Endothelial cell of umbilical vein (primary cell): ENCODE measurements around the gene GHRHR. TPM values are rescaled to one million over a fixed set of nuclear protein-coding genes. Genes with fewer than 3 reads are reported as not detected.

Experiments
- BruUV-seq: library from RNA; stranded (reverse); fragments of 400-500 nt; replicated peaks from 2 replicates; lab custom pipeline; 2021; lab: Mats Ljungman, UMichigan
- CTCF ChIA-PET: fragments of 300-600, 350-600 bp; sonication (Branson Sonifier 250); formaldehyde crosslinking; loops from one replicate; lab custom pipeline; 2021; ENCODE audit warnings: antibody characterized with exemption, inconsistent platforms; lab: Charles Lee
- POLR2A ChIA-PET: fragments of 300-600, 350-600 bp; sonication (Branson Sonifier 250); formaldehyde crosslinking; loops from one replicate; lab custom pipeline; 2021; ENCODE audit warnings: antibody characterized with exemption, inconsistent platforms; lab: Charles Lee
- DNase-seq: peaks from one replicate; pipeline ENCODE4 v3.0.0-alpha.2; 2011; ENCODE audit warnings: low read depth, low spot score
- FAIRE-seq: peaks from 2 replicates; lab custom pipeline; 2011; peaks lifted over from hg19 to GRCh38; lab: Jason Lieb, UNC
- H2AFZ ChIP-seq: 2 replicates; pipeline ENCODE4 v1.6.0; 2012; ENCODE audit warnings: low read depth, low read length, control low read depth, inconsistent platforms
- H3K27ac ChIP-seq: 2 replicates; pipeline ENCODE4 v1.5.1; 2011; ENCODE audit warnings: low read depth, mild to moderate bottlenecking, control low read depth, low read length, moderate library complexity; ENCODE audit not compliant: insufficient read depth
- H3K27me3 ChIP-seq, 2 experiments: 2 replicates each; pipeline versions ENCODE4 v1.6.0 to v1.6.1; 2011; ENCODE audit warnings: low read length in 2 of 2, mixed read lengths in 1 of 2; ENCODE audit not compliant: control insufficient read depth in 2 of 2, insufficient read depth in 2 of 2
- H3K36me3 ChIP-seq, 2 experiments: 2 replicates in 1 of 2; 3 replicates in 1 of 2; pipeline ENCODE4 v1.5.1; 2011; ENCODE audit warnings: low read length in 2 of 2, mild to moderate bottlenecking in 1 of 2, moderate library complexity in 1 of 2; ENCODE audit not compliant: control insufficient read depth in 2 of 2, insufficient read depth in 2 of 2; ENCODE audit errors: extremely low read depth in 1 of 2
- H3K4me1 ChIP-seq: 3 replicates; pipeline ENCODE4 v1.5.1; 2011; ENCODE audit warnings: mild to moderate bottlenecking, low read length; ENCODE audit not compliant: control insufficient read depth, insufficient read depth; ENCODE audit errors: extremely low read depth
- H3K4me2 ChIP-seq: 2 replicates; pipeline ENCODE4 v1.6.1; 2011; ENCODE audit warnings: low read length, control low read depth, mixed read lengths; ENCODE audit not compliant: insufficient read depth
- H3K4me3 ChIP-seq, 3 experiments: fragments of 200-600 bp in 1 of 3; sonication (generic), shearing (Covaris generic) in 1 of 3; replicated peaks in 1 of 3; 2 replicates each; pipeline ENCODE4 v1.5.1; 2011 to 2016; ENCODE audit warnings: control low read depth in 3 of 3, low read length in 3 of 3, mild to moderate bottlenecking in 2 of 3, inconsistent platforms in 1 of 3, low read depth in 1 of 3, moderate library complexity in 1 of 3; ENCODE audit not compliant: insufficient read depth in 1 of 3
- H3K79me2 ChIP-seq: 2 replicates; pipeline ENCODE4 v1.6.0; 2012; ENCODE audit warnings: low read length, inconsistent platforms; ENCODE audit not compliant: control insufficient read depth, insufficient read depth
- H3K9ac ChIP-seq: replicated peaks from 2 replicates; pipeline ENCODE3; 2011; ENCODE audit warnings: low read length, control low read depth; ENCODE audit not compliant: insufficient read depth; ENCODE audit errors: extremely low read depth
- H3K9me1 ChIP-seq: replicated peaks from 3 replicates; pipeline ENCODE4 v1.6.0; 2011; ENCODE audit warnings: mild to moderate bottlenecking, low read length; ENCODE audit not compliant: control insufficient read depth, insufficient read depth; ENCODE audit errors: extremely low read depth
- H3K9me3 ChIP-seq: replicated peaks from 2 replicates; pipeline ENCODE4 v1.5.1; 2012; ENCODE audit warnings: low read length, inconsistent platforms; ENCODE audit not compliant: control insufficient read depth, insufficient read depth
- H4K20me1 ChIP-seq: replicated peaks from 2 replicates; pipeline ENCODE3; 2011; ENCODE audit warnings: mild to moderate bottlenecking, low read length; ENCODE audit not compliant: control insufficient read depth, insufficient read depth; ENCODE audit errors: extremely low read depth
- CTCF ChIP-seq, 2 donors: IDR thresholded peaks; 1 replicate in 1 of 2; 2 replicates in 1 of 2; pipeline ENCODE4 v1.5.1; 2011; ENCODE audit warnings: low read length in 2 of 2, mild to moderate bottlenecking in 2 of 2, moderate library complexity in 2 of 2, control low read depth in 1 of 2, inconsistent platforms in 1 of 2, low read depth in 1 of 2; ENCODE audit not compliant: insufficient read depth in 1 of 2; ENCODE audit errors: extremely low read depth in 1 of 2
- EZH2 ChIP-seq: IDR thresholded peaks from 2 replicates; pipeline ENCODE4 v1.6.1; 2012; ENCODE audit warnings: borderline replicate concordance, low read depth, mild to moderate bottlenecking, moderate library complexity, low read length, inconsistent platforms; ENCODE audit not compliant: severe bottlenecking
- FOS ChIP-seq: IDR thresholded peaks from 2 replicates; pipeline ENCODE4 v1.6.1; 2011; ENCODE audit warnings: mild to moderate bottlenecking, low read length, moderate library complexity, borderline replicate concordance; ENCODE audit not compliant: insufficient read depth
- GATA2 ChIP-seq: IDR thresholded peaks from 2 replicates; pipeline ENCODE4 v1.7.0; 2011; ENCODE audit warnings: low read depth, mild to moderate bottlenecking, moderate library complexity, mixed read lengths, low read length; ENCODE audit not compliant: insufficient read length, insufficient read depth
- JUN ChIP-seq: IDR thresholded peaks from 2 replicates; pipeline ENCODE4 v1.6.1; 2011; ENCODE audit warnings: borderline replicate concordance, low read depth; ENCODE audit not compliant: insufficient read length, insufficient read depth
- MAX ChIP-seq: IDR thresholded peaks from 2 replicates; pipeline ENCODE4 v1.6.1; 2011; ENCODE audit not compliant: insufficient read depth, insufficient read length
- MYC ChIP-seq: IDR thresholded peaks from one replicate; pipeline ENCODE4 v1.6.1; 2011; ENCODE audit warnings: mild to moderate bottlenecking, low read depth, low read length
- POLR2A ChIP-seq: IDR thresholded peaks from 2 replicates; pipeline ENCODE4 v1.6.1; 2012; ENCODE audit warnings: low read depth, mild to moderate bottlenecking, control low read depth, low read length
- POLR2AphosphoS5 ChIP-seq: IDR thresholded peaks from 2 replicates; pipeline ENCODE4 v1.6.1; 2012; ENCODE audit warnings: low read depth, mild to moderate bottlenecking, control low read depth, low read length, moderate library complexity; ENCODE audit not compliant: insufficient read depth
- dilution Hi-C: fragments of 300-500 bp; cut with MboI; formaldehyde crosslinking; loops from one replicate; pipeline ENCODE4 v1.15.0; 2019; ENCODE audit warnings: low sequenced_read_pairs; ENCODE audit not compliant: extremely low pct_ligation_motif_present
- intact Hi-C: fragments of 100-400 bp; cut with micrococcal nuclease; formaldehyde crosslinking; loops from one replicate; pipeline ENCODE4 v1.10.0; 2022
- polyA plus RNA-seq, 4 experiments: library from polyadenylated mRNA; depleted of rRNA in 3 of 4; stranded (reverse) in 3 of 4; unstranded in 1 of 4; fragments of >200 nt; gene quantifications; 2 replicates each; pipeline versions ENCODE4 v1.2.1 to v1.2.3, GENCODE V29; 2011 to 2012; ENCODE audit warnings: missing spikeins in 1 of 4
- total RNA-seq: library from RNA; stranded (reverse); gene quantifications from 2 replicates; pipeline ENCODE4 v1.2.3, GENCODE V29; 2021

The GHRHR gene
- total and polyA plus RNA-seq, 2 donors (not counting 3 experiments of a cell fraction or from before 2014, with no cell fraction given) = not detected

- Histone ChIP-seq H3K4me1 (no peaks in the 10 kb centered on the region), H3K27ac (no peak overlapping the region), H3K9me1 (no peaks in the 10 kb centered on the region), H3K4me2 (no peak overlapping the region), H3K27me3 (peaks cover 7 to 15% of the 10 kb centered on the region in 2 experiments), H3K79me2 (no peaks in the 10 kb centered on the region), H3K36me3 (no peaks in the 10 kb centered on the region), H4K20me1 (no peaks in the 10 kb centered on the region), H3K9ac (no peak overlapping the region), H3K9me3 (no peaks in the 10 kb centered on the region), H2AFZ (no peak overlapping the region), H3K4me3 (no peak overlapping the region)
- POLR2A ChIA-PET = no interaction called here
- CTCF ChIA-PET = interaction anchor here (0.9 to 2.4 kb wide), 5 partner anchors 10 to 189 kb away, joined by 3 to 15 read pairs (median 4); no protein-coding TSS in a partner anchor
- dilution Hi-C loops = no loop called here
- TF ChIP-seq POLR2AphosphoS5 (no peak), FOS (no peak), MYC (no peak), CTCF (IDR thresholded peaks at IDR 0.05; ENCODE audit: extremely low read depth in 1 of 2, insufficient read depth in 1 of 2, low read depth in 1 of 2, low read length in 2 of 2) (no peak), GATA2 (no peak), JUN (no peak), POLR2A (no peak), MAX (no peak), EZH2 (no peak)
- BruUV-seq = no TSS peak
- intact Hi-C loops = no loop called here
- no peak for DNase-seq
- FAIRE-seq = no peak
Observed at GRCh38 chr7:30933124-30933974, 30.4 kb upstream of the GHRHR start.
